Measurements from ENCODE around the gene SMARCD3. TPM values are rescaled to one million over a fixed set of nuclear protein-coding genes. Genes with fewer than 3 reads are reported as not detected.

Gene SMARCD3
- total RNA-seq, 1 donor, result 35.8 TPM

Other genes starting within 250 kb of the SMARCD3 start
- gene ATG9B, start 224.2 kb downstream of the SMARCD3 start, total RNA-seq, result 3.6 TPM
- 21.5 TPM for gene ABCB8, start 220.2 kb downstream of the SMARCD3 start, total RNA-seq
- gene ASIC3, start 200.2 kb downstream of the SMARCD3 start, total RNA-seq, result 0.84 TPM
- gene CDK5, start 190.8 kb downstream of the SMARCD3 start, total RNA-seq, result 3.7 TPM
- 9.4 TPM for gene SLC4A2, start 189.1 kb downstream of the SMARCD3 start, total RNA-seq
- gene FASTK, start 167.9 kb downstream of the SMARCD3 start, total RNA-seq, result 33.6 TPM
- 20.0 TPM for gene TMUB1, start 165.2 kb downstream of the SMARCD3 start, total RNA-seq
- 23.6 TPM for gene AGAP3, start 162.2 kb downstream of the SMARCD3 start, total RNA-seq
- gene GBX1, start 81.0 kb downstream of the SMARCD3 start, total RNA-seq, result not detected
- gene ASB10, start 61.4 kb downstream of the SMARCD3 start, total RNA-seq, result not detected
- not detected for gene H2BK1, start 38.2 kb downstream of the SMARCD3 start, total RNA-seq
- 9.7 TPM for gene ABCF2, start 21.5 kb downstream of the SMARCD3 start, total RNA-seq
- gene CHPF2, start 16.2 kb downstream of the SMARCD3 start, total RNA-seq, result 25.0 TPM
- 70.9 TPM for gene NUB1, start 93.1 kb upstream of the SMARCD3 start, total RNA-seq
- gene WDR86, start 161.3 kb upstream of the SMARCD3 start, total RNA-seq, result 3.9 TPM
- gene CRYGN, start 191.4 kb upstream of the SMARCD3 start, total RNA-seq, result not detected